ENCODE results near the gene ATP1B3.
"Not testable (repeated sequence)": the region's sequence is repeated elsewhere in the genome, so short reads cannot be mapped to it uniquely, and the experiment has no call there.

The ATP1B3 gene

GRCh38 chr3:141860766-141861513, 15.5 kb upstream of the ATP1B3 start:
- peak; percentile 11 for DNase-seq

- DNase-seq, result no peak
Observed at GRCh38 chr3:141862279-141862816, 14.1 kb upstream of the ATP1B3 start.

- no peak for DNase-seq
Observed at GRCh38 chr3:141863491-141863890, 13.0 kb upstream of the ATP1B3 start.

- DNase-seq, result no peak
Observed at GRCh38 chr3:141864281-141864970, 12.0 kb upstream of the ATP1B3 start.

- no peak for DNase-seq
Observed at GRCh38 chr3:141865101-141865500, 11.3 kb upstream of the ATP1B3 start.

GRCh38 chr3:141870091-141870687, 6.3 kb upstream of the ATP1B3 start:
- no peak for DNase-seq

- peak; percentile 81 for DNase-seq
Observed at GRCh38 chr3:141875374-141875892, 1.0 kb upstream of the ATP1B3 start.

- peak; percentile 71 for DNase-seq
Observed at GRCh38 chr3:141875893-141876380, 506 bp upstream of the ATP1B3 start.

GRCh38 chr3:141876891-141877621, 613 bp downstream of the ATP1B3 start:
- peak; percentile 25 for DNase-seq

GRCh38 chr3:141877911-141878310, 1.5 kb downstream of the ATP1B3 start:
- peak; percentile 53 for DNase-seq

- no peak for DNase-seq
Observed at GRCh38 chr3:141878326-141878725, 1.9 kb downstream of the ATP1B3 start.

GRCh38 chr3:141878817-141879216, 2.4 kb downstream of the ATP1B3 start:
- DNase-seq, result peak; percentile 70

- no peak for DNase-seq
Observed at GRCh38 chr3:141881702-141882101, 5.3 kb downstream of the ATP1B3 start.

GRCh38 chr3:141887051-141887450, 10.6 kb downstream of the ATP1B3 start:
- no peak for DNase-seq

GRCh38 chr3:141888548-141888947, 12.1 kb downstream of the ATP1B3 start:
- DNase-seq, result not testable (repeated sequence)

GRCh38 chr3:141894524-141895176, 18.2 kb downstream of the ATP1B3 start:
- peak; percentile 73 for DNase-seq

GRCh38 chr3:141895731-141896130, 19.3 kb downstream of the ATP1B3 start:
- no peak for DNase-seq

- DNase-seq, result no peak
Observed at GRCh38 chr3:141898908-141899307, 22.5 kb downstream of the ATP1B3 start.

- DNase-seq, result no peak
Observed at GRCh38 chr3:141900343-141900742, 23.9 kb downstream of the ATP1B3 start.

GRCh38 chr3:141901914-141902313, 25.5 kb downstream of the ATP1B3 start:
- DNase-seq, result no peak

- no peak for DNase-seq
Observed at GRCh38 chr3:141904203-141904602, 27.8 kb downstream of the ATP1B3 start.

- DNase-seq, result no peak
Observed at GRCh38 chr3:141905129-141905528, 28.7 kb downstream of the ATP1B3 start.

Measured in fibroblast of skin of scalp (primary cell).